Stomach (tissue), 9 donors: ENCODE data around the gene PRRT1B. TPM values are rescaled to one million over a fixed set of nuclear protein-coding genes. Genes with fewer than 3 reads are reported as not detected.

Experiments used
- DNase-seq, 2 donors: peaks; one replicate each; pipeline versions ENCODE4 v3.0.0 to v3.0.0-alpha.2; 2013 to 2019
- H3K27ac ChIP-seq, 5 donors: fragments of 200-600 bp in 4 of 5; sonication (generic) in 4 of 5; one replicate each; pipeline ENCODE4 v1.5.1; 2013 to 2019; ENCODE audit warnings: mild to moderate bottlenecking in 1 of 5, moderate library complexity in 1 of 5
- H3K27me3 ChIP-seq, 3 donors: fragments of 200-600 bp; sonication (generic); one replicate each; pipeline ENCODE4 v1.5.1; 2017 to 2019; ENCODE audit warnings: mixed run types in 1 of 3
- H3K36me3 ChIP-seq, 4 donors: fragments of 200-600 bp; sonication (generic); 1 replicate in 3 of 4; 2 replicates in 1 of 4; pipeline ENCODE4 v1.5.1; 2016 to 2019
- H3K4me1 ChIP-seq, 4 donors: fragments of 200-600 bp; sonication (generic); one replicate each; pipeline ENCODE4 v1.5.1; 2016 to 2019
- H3K4me3 ChIP-seq, 4 donors: fragments of 200-600 bp; sonication (generic) in 3 of 4; one replicate each; pipeline ENCODE4 v1.5.1; 2016 to 2019; ENCODE audit warnings: mild to moderate bottlenecking in 1 of 4
- H3K9me3 ChIP-seq, 4 donors: fragments of 200-600 bp; sonication (generic); one replicate each; pipeline ENCODE4 v1.5.1; 2016 to 2019
- EP300 ChIP-seq: sonication (generic); formaldehyde crosslinking; IDR thresholded peaks from one replicate; pipeline ENCODE4 v1.6.1; 2017; ENCODE audit warnings: antibody characterized with exemption
- POLR2A ChIP-seq, 4 donors: fragments of 450-650 bp; IDR thresholded peaks; one replicate each; pipeline ENCODE4 v1.6.1; 2016; ENCODE audit warnings: antibody characterized with exemption in 4 of 4, control low read depth in 2 of 4, mild to moderate bottlenecking in 1 of 4, moderate library complexity in 1 of 4
- POLR2AphosphoS5 ChIP-seq, 3 donors: sonication (generic); formaldehyde crosslinking; IDR thresholded peaks; one replicate each; pipeline ENCODE4 v1.6.1; 2016; ENCODE audit warnings: antibody characterized with exemption in 3 of 3
- WGBS, 5 donors: extraction: QIAGEN DNeasy Blood & Tissue Kit in 3 of 5; methylation state at CpG; one replicate each; pipeline versions ENCODE4 v1.1.5 to v1.1.7; 2013 to 2018; 5-methylcytosine and 5-hydroxymethylcytosine counted together
- intact Hi-C: fragments of 100-400 bp; cut with DNase I; formaldehyde crosslinking; loops from one replicate; pipeline ENCODE4 v1.15.1; 2023; ENCODE audit warnings: low total_unique reads
- polyA plus RNA-seq, 3 donors: library from polyadenylated mRNA; stranded (reverse); fragments of 200-250 nt; gene quantifications; one replicate each; pipeline ENCODE4 v1.2.3, GENCODE V29; 2013
- total RNA-seq, 5 donors: library from RNA; depleted of rRNA; stranded (reverse); fragments of >200 nt; gene quantifications; one replicate each; pipeline versions ENCODE4 v1.1.0 to v1.2.3, GENCODE V29; 2014 to 2016
- TF ChIP-seq, protein P1 (sequence below), 7 experiments: fragments of 450-650 bp in 4 of 7; fragments of 200-600 bp in 3 of 7; sonication (generic) in 3 of 7; IDR thresholded peaks; one replicate each; pipeline ENCODE4 v1.5.1; 2016 to 2019; ENCODE audit warnings: antibody characterized with exemption in 7 of 7, control low read depth in 2 of 7, mild to moderate bottlenecking in 1 of 7
- donor health status: healthy with polysubstance abuse.
- donor health status: Bipolar disorder and iron deficiency.
- donor health status: healthy.

Gene PRRT1B
- total and polyA plus RNA-seq, 8 donors = 0.48 to 10.9 (median 1.6) TPM; not detected in 2

DNA sequence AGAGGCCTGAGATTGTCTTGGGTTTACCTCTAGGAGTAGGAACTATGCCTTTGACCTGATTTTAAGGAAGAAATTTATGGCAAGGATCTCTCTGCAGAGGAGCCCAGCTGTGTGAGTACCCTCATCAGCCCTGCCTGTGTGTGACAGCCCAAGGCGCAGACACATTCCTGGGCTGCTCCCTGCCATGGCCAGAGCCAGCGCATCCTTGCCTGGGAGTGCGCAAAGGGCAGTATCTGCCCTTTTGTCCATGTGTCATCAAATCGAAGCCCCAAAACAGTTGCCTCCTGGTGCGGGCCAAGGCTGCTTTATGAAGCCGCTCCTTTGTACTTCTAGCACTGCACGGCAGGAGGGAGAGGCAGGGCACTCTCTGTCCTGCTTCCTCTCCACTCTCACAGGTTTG lies 51.9 kb downstream of the PRRT1B start:
- no peaks in the 10 kb centered on the region for H3K27me3 ChIP-seq
- peaks cover 43 to 99% (median 95%) of the 10 kb centered on the region in 4 donors for H3K36me3 ChIP-seq
- TF ChIP-seq EP300 (no peak), POLR2A (IDR thresholded peaks at IDR 0.05) (no peak)
- 91 to 97% (median 95%) methylated on average over 7 of the region's 7 CpGs for WGBS, 5 donors
- no peak for DNase-seq
- intact Hi-C loops = no loop called here
- no peak overlapping the region for H3K4me3 ChIP-seq
- no peak overlapping the region for H3K27ac ChIP-seq
- H3K4me1 ChIP-seq = peaks cover 0 to 17% (median 2%) of the 10 kb centered on the region in 4 donors
- H3K9me3 ChIP-seq = no peaks in the 10 kb centered on the region

DNA sequence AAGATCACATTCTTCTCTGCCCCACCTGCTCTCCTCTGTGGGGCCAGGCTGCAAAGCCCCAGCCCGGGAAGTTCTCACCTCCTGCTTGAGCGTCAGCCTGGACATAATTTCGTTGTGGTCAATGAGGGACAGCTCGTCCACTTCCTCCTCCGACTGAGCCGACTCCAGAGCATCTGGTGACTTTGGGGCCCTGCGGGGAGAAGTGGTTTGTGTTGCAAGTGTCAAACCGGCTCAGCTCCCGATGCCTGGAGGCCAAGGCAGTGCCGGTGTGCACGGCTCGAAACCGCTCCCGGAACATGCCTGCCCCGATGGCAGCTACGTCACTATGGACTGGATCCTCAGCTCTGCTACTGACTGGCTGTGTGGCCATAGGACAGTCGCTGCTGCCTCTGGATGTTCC lies 52.8 kb downstream of the PRRT1B start:
- Histone ChIP-seq H3K27ac (peak overlapping the region in 2 of 5 donors; percentile 11 to 21), H3K4me1 (peaks cover 0 to 17% (median 2%) of the 10 kb centered on the region in 4 donors), H3K4me3 (no peak overlapping the region), H3K36me3 (peaks cover 43 to 100% (median 99%) of the 10 kb centered on the region in 4 donors), H3K9me3 (no peaks in the 10 kb centered on the region), H3K27me3 (no peaks in the 10 kb centered on the region)
- intact Hi-C loops = no loop called here
- peak; percentile 41 to 42 for DNase-seq
- TF ChIP-seq POLR2AphosphoS5 (IDR thresholded peaks at IDR 0.05) (peak in 1 of 3 donors; percentile 8), POLR2A (IDR thresholded peaks at IDR 0.05) (no peak)
- 81 to 94% (median 85%) methylated on average over 13 to 17 of the region's 17 CpGs for WGBS, 5 donors

DNA sequence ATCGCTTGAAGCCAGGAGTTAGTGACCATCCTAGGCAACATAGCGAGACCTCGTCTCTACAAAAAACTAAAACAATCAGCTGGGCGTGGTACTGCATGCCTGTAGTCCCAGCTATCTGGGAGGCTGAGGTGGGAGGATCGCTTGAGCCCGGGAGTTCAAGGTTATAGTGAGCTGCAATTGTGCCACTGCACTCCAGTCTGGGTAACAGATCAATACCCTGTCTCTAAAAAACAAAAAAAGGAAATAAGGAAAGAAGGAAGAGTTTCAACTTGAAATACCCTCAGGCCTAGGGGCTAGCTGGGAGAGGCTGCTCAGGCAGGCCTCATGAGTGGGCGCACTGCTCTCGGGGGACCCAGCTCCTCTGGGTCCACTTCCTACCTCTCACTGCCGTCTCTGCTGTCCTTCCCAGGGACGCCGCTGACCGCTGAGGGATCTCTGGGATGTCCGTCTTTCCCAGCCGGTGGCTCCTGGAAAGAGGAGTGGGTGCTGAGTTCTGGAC lies 56.4 kb downstream of the PRRT1B start:
- no peak for DNase-seq
- peaks cover 26 to 98% (median 94%) of the 10 kb centered on the region in 4 donors for H3K36me3 ChIP-seq
- intact Hi-C loops = no loop called here
- peaks cover 0 to 12% (median 5%) of the 10 kb centered on the region in 4 donors for H3K4me1 ChIP-seq
- H3K27me3 ChIP-seq = no peaks in the 10 kb centered on the region
- WGBS, 5 donors = 90 to 94% (median 92%) methylated on average over 14 of the region's 14 CpGs
- H3K4me3 ChIP-seq = no peak overlapping the region
- no peaks in the 10 kb centered on the region for H3K9me3 ChIP-seq
- no peak overlapping the region for H3K27ac ChIP-seq
- TF ChIP-seq, protein P1, sequence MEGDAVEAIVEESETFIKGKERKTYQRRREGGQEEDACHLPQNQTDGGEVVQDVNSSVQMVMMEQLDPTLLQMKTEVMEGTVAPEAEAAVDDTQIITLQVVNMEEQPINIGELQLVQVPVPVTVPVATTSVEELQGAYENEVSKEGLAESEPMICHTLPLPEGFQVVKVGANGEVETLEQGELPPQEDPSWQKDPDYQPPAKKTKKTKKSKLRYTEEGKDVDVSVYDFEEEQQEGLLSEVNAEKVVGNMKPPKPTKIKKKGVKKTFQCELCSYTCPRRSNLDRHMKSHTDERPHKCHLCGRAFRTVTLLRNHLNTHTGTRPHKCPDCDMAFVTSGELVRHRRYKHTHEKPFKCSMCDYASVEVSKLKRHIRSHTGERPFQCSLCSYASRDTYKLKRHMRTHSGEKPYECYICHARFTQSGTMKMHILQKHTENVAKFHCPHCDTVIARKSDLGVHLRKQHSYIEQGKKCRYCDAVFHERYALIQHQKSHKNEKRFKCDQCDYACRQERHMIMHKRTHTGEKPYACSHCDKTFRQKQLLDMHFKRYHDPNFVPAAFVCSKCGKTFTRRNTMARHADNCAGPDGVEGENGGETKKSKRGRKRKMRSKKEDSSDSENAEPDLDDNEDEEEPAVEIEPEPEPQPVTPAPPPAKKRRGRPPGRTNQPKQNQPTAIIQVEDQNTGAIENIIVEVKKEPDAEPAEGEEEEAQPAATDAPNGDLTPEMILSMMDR (IDR thresholded peaks at IDR 0.05) = no peak
- no peak for TF ChIP-seq POLR2A (IDR thresholded peaks at IDR 0.05)

DNA sequence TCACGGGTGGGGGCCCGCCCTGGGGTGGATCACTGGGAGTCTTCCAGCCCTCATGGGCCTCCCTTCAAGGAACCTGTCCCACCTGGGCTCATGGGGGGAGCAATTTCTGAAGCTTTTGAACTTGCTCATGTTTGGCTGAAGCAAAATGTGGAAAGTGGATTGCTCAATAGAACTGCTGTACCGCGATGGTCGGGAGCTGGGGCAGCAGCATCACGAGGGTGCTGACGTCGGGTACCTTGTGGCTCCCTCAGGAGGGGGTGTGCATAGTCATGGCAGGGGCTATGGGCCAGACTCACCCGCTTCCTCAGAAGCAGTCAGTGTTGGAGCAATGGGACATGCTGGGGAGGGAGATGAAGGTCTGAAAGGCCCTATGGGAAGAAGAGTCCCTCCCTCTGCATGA lies 57.9 kb downstream of the PRRT1B start:
- H3K36me3 ChIP-seq = peaks cover 13 to 91% (median 86%) of the 10 kb centered on the region in 4 donors
- WGBS, 5 donors = 84 to 99% (median 92%) methylated on average over 9 of the region's 9 CpGs
- no peaks in the 10 kb centered on the region for H3K9me3 ChIP-seq
- peaks cover 12 to 25% (median 19%) of the 10 kb centered on the region in 4 donors for H3K4me1 ChIP-seq
- no peak overlapping the region for H3K27ac ChIP-seq
- TF ChIP-seq EP300 (no peak), POLR2A (IDR thresholded peaks at IDR 0.05) (no peak)
- DNase-seq = no peak
- intact Hi-C loops = no loop called here
- no peaks in the 10 kb centered on the region for H3K27me3 ChIP-seq
- no peak overlapping the region for H3K4me3 ChIP-seq

DNA sequence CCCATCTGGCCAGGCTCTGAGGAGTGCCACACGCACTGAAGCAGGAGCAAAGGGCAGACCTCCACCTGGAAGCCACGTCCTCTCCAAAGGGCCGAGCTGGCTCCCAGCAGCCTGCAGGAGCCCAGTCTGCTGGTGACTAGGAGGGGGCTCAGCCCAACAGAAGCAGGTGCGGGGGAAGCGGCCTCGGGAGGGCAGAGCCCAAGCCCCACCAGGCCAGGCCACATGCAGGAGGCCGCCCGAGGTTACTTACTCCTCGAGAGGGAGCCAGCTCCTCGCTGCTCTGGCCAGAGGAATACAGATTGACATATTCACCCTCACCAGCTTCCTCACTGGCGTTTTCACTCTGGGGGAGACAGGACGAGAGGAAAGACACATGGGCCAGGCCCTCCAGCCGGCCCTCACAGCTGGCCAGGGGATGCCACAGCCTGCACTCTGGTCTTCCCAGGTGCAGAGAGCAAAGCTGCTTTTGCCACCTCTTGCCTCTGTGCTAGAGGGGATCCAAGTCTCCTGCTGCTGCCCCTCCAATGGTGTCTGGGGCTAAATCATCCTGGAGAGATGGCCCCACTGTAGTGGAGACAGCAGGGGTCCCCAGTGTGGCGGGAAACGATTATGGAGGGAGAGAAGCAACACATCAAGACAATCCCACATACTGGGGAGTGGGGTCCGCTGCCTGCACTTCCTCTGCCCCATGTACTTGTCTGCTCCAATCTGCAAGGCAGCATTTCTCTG lies 58.6 kb downstream of the PRRT1B start:
- TF ChIP-seq POLR2A (IDR thresholded peaks at IDR 0.05) = no peak
- TF ChIP-seq EP300 = no peak
- TF ChIP-seq, protein P1 (IDR thresholded peaks at IDR 0.05) = no peak
- TF ChIP-seq POLR2AphosphoS5 (IDR thresholded peaks at IDR 0.05) = no peak
- 75 to 94% (median 90%) methylated on average over 13 to 16 of the region's 16 CpGs for WGBS, 5 donors

More for the DNA sequence above, 58.6 kb downstream of the PRRT1B start:
- Histone ChIP-seq H3K4me3 (no peak overlapping the region), H3K9me3 (no peaks in the 10 kb centered on the region), H3K27me3 (no peaks in the 10 kb centered on the region), H3K36me3 (peaks cover 10 to 84% (median 79%) of the 10 kb centered on the region in 4 donors), H3K4me1 (peaks cover 17 to 31% (median 25%) of the 10 kb centered on the region in 4 donors), H3K27ac (no peak overlapping the region)
- intact Hi-C loops = no loop called here
- no peak for DNase-seq
